ENCODE results near the gene CDKAL1.

The CDKAL1 gene

DNA sequence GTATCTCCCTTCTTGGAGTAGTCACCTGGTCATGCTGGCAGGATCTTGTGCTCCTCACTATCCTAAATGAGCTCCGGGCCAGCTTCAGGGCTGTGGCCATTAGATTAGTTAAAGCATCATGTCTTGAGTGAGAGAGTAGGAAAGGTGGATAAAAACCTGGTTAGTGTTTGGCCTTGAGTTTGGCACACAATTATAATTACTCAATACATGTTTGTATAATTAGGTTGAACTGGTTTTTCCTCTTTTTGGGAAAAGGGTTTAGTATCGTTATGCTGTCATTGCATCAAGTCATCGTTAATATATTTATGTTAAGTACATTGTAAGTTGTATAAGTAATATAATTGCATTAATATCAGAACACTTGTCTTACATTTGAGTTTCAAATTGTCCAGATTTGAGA is 126.3 kb downstream of the CDKAL1 start:
- TF ChIP-seq, protein P1, sequence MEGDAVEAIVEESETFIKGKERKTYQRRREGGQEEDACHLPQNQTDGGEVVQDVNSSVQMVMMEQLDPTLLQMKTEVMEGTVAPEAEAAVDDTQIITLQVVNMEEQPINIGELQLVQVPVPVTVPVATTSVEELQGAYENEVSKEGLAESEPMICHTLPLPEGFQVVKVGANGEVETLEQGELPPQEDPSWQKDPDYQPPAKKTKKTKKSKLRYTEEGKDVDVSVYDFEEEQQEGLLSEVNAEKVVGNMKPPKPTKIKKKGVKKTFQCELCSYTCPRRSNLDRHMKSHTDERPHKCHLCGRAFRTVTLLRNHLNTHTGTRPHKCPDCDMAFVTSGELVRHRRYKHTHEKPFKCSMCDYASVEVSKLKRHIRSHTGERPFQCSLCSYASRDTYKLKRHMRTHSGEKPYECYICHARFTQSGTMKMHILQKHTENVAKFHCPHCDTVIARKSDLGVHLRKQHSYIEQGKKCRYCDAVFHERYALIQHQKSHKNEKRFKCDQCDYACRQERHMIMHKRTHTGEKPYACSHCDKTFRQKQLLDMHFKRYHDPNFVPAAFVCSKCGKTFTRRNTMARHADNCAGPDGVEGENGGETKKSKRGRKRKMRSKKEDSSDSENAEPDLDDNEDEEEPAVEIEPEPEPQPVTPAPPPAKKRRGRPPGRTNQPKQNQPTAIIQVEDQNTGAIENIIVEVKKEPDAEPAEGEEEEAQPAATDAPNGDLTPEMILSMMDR (IDR thresholded peaks at IDR 0.05; ENCODE audit: low read depth, low read length): no peak
- Histone ChIP-seq H3K4me3 (ENCODE audit: low read depth, low read length) (no peak overlapping the region), H3K36me3 (no peaks in the 10 kb centered on the region), H3K4me1 (peaks cover 4% of the 10 kb centered on the region; the same call in 1 of the 2 replicates), H3K9me3 (no peaks in the 10 kb centered on the region), H3K27me3 (no peaks in the 10 kb centered on the region)
- DNase-seq: no peak

DNA sequence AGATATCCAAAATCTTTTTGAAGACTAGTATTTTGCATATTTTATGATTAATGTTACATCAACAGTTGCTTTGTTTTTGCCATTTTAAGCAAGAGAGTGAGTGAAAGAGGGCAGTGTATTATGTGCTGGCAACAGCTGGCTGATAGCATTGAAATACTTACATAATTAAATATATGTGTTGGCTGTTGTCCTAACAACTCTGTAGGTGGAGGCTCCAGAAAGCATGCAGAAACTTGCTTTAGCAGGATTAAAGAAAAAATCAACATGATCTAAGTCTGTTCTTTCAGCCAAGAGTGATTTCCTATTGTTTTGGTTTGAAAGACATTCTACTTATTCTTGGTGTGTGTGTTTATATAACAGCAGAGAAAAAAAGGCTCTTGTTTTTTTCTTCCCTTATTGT is 127.5 kb downstream of the CDKAL1 start:
- TF ChIP-seq, protein P1 (IDR thresholded peaks at IDR 0.05; ENCODE audit: low read depth, low read length): no peak
- DNase-seq: no peak
- no peaks in the 10 kb centered on the region for H3K9me3 ChIP-seq
- no peaks in the 10 kb centered on the region for H3K36me3 ChIP-seq
- H3K4me1 ChIP-seq: peaks cover 4% of the 10 kb centered on the region; the same call in 1 of the 2 replicates
- H3K27me3 ChIP-seq: no peaks in the 10 kb centered on the region
- no peak overlapping the region for H3K4me3 ChIP-seq (ENCODE audit: low read depth, low read length)

DNA sequence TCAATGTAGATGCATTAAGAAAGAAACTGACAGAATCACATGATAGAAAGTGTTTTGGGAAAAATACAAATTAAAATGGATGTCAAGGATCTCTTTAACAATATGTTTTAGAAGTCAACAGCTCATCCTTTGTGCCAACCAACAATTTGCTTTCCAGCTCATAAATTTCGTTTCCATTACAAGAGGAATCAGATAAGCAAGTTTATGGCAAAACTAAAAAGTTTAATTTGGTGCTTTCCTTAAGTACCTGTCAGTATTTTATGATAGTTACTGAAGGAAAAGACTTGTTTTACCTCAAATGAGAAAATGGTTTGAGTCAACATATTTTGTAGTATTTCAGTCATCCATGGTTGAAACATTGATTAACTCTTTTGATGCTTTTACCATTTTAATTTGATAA is 130.0 kb downstream of the CDKAL1 start:
- DNase-seq: no peak
- no peaks in the 10 kb centered on the region for H3K27me3 ChIP-seq
- no peaks in the 10 kb centered on the region for H3K9me3 ChIP-seq
- TF ChIP-seq, protein P1 (IDR thresholded peaks at IDR 0.05; ENCODE audit: low read depth, low read length): no peak
- H3K36me3 ChIP-seq: no peaks in the 10 kb centered on the region
- H3K4me1 ChIP-seq: no peaks in the 10 kb centered on the region; the same call in 1 of the 2 replicates
- H3K4me3 ChIP-seq (ENCODE audit: low read depth, low read length): no peak overlapping the region

DNA sequence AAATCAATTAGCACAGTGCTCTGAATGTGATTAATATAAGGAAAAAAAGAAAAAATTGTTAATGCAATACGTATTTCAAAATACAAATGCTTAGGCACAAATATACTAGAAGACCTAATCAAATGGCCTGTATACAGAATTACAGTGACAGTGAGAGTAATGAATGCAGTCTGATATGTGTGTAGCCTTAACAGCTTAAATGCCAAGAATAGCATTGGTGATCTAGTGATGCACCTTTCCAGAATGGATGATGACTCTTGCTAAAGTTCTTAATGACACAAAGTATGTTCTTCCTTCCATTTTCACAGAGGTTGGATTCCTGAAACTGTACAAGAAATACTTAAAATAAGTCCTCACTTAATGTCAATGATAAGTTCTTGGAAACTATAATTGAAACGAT is 131.0 kb downstream of the CDKAL1 start:
- DNase-seq: no peak
- Histone ChIP-seq H3K27me3 (no peaks in the 10 kb centered on the region), H3K4me3 (ENCODE audit: low read depth, low read length) (no peak overlapping the region), H3K4me1 (no peaks in the 10 kb centered on the region; the same call in 1 of the 2 replicates), H3K9me3 (no peaks in the 10 kb centered on the region), H3K36me3 (no peaks in the 10 kb centered on the region)
- TF ChIP-seq, protein P1 (IDR thresholded peaks at IDR 0.05; ENCODE audit: low read depth, low read length): no peak

DNA sequence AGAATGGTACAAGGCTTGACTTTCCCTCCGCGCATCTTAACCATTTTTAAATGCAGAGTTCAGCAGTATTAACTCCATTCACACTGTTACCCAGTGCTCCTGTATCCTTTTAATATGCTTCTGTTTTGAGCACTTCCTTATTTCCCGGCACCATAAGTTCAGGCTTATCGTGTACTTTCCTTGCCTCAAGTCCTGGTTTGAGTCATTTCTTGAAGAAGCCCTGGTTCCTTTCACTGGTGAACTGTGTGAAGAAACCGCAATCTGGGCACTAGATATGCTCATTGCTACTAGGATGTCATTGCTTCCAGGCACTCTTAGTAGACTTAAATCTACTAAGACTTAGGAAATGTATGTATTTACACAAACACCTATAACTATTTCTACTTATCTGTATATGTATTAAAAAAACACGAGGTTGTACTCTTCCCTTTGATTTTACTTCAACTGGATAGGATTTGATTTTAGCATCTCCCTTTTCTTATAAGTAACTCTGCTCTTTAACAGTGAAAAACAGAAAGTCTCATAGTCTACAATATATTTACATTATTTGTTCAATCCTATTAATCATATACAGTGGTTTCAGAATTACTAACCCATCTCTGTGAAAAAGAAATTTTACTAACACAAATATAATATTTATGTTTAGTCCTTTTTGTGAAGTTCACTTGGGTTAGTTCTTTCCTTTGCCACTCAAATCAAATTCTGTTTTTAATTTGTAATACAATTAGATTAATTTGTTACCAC is 135.5 kb downstream of the CDKAL1 start:
- Histone ChIP-seq H3K9me3 (no peaks in the 10 kb centered on the region; the same call in 1 of the 2 replicates), H3K36me3 (no peaks in the 10 kb centered on the region), H3K27me3 (no peaks in the 10 kb centered on the region), H3K4me1 (no peaks in the 10 kb centered on the region; the same call in 1 of the 2 replicates), H3K4me3 (ENCODE audit: low read depth, low read length) (no peak overlapping the region)
- no peak for DNase-seq
- TF ChIP-seq, protein P1 (IDR thresholded peaks at IDR 0.05; ENCODE audit: low read depth, low read length): no peak

DNA sequence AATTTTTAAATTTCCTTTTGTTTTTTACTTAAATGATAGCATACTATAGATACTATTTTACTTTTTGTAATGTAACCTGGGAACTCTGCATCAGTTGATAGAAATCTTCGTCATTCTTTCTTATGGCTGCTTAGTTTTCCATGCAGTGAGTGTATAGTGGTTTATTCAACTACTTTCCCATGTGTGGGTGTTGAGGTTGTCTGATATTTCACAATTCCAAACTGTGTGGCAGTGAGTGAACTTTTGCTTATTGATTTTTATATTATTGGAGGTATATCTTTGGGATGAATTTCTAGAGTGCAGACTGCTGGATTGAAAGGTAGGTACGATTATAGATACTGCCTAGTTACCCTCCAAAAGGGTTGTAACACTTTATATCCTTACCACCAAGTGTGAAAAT is 136.5 kb downstream of the CDKAL1 start:
- peaks cover 3% of the 10 kb centered on the region for H3K4me1 ChIP-seq
- TF ChIP-seq, protein P1 (IDR thresholded peaks at IDR 0.05; ENCODE audit: low read depth, low read length): no peak
- no peaks in the 10 kb centered on the region; the same call in 1 of the 2 replicates for H3K9me3 ChIP-seq
- DNase-seq: no peak
- H3K4me3 ChIP-seq (ENCODE audit: low read depth, low read length): no peak overlapping the region
- H3K27me3 ChIP-seq: no peaks in the 10 kb centered on the region
- H3K36me3 ChIP-seq: no peaks in the 10 kb centered on the region

All from BE2C (cell line).